BJ (cell line): Measurements from ENCODE around the gene IFITM10. TPM values are rescaled to one million over a fixed set of nuclear protein-coding genes. Genes with fewer than 3 reads are reported as not detected.

Experiments
- CTCF ChIA-PET: fragments of 350-600 bp; formaldehyde crosslinking; extraction: SDS; loops from one replicate; lab custom pipeline; 2021; ENCODE audit warnings: antibody characterized with exemption, inconsistent platforms; lab: Yijun Ruan, JAX
- POLR2A ChIA-PET: fragments of 300-600 bp; sonication (Branson Sonifier 250); formaldehyde crosslinking; extraction: SDS; loops from one replicate; lab custom pipeline; 2021; ENCODE audit warnings: antibody characterized with exemption; lab: Charles Lee
- DNase-seq: peaks from one replicate; pipeline ENCODE4 v3.0.0-alpha.2; 2011; ENCODE audit warnings: low read depth
- H3K27me3 ChIP-seq: 2 replicates; pipeline ENCODE4 v1.6.0; 2011; ENCODE audit warnings: low read length; ENCODE audit not compliant: control insufficient read depth, insufficient read depth
- H3K36me3 ChIP-seq: 2 replicates; pipeline ENCODE4 v1.5.1; 2011; ENCODE audit warnings: low read length; ENCODE audit not compliant: control insufficient read depth, insufficient read depth
- H3K4me3 ChIP-seq: 2 replicates; pipeline ENCODE4 v1.5.1; 2011; ENCODE audit warnings: low read depth, mild to moderate bottlenecking, control low read depth, low read length
- CTCF ChIP-seq: IDR thresholded peaks from 2 replicates; pipeline ENCODE4 v1.5.1; 2011; ENCODE audit warnings: low read depth, mild to moderate bottlenecking, control low read depth, inconsistent platforms, low read length, moderate library complexity; ENCODE audit not compliant: insufficient read depth
- polyA plus RNA-seq: library from polyadenylated mRNA; depleted of rRNA; stranded (reverse); fragments of >200 nt; gene quantifications from 2 replicates; pipeline ENCODE4 v1.2.3, GENCODE V29; 2011

The IFITM10 gene
- polyA plus RNA-seq, 1 experiment, result 0.22 TPM

GRCh38 chr11:1742869-1743584 is 7.4 kb downstream of the IFITM10 start:
- Histone ChIP-seq H3K27me3 (peaks cover 4% of the 10 kb centered on the region), H3K4me3 (no peak overlapping the region), H3K36me3 (no peaks in the 10 kb centered on the region)
- POLR2A ChIA-PET, result no interaction called here
- TF ChIP-seq CTCF, result no peak
- CTCF ChIA-PET, result no interaction called here
- no peak for DNase-seq

DNA sequence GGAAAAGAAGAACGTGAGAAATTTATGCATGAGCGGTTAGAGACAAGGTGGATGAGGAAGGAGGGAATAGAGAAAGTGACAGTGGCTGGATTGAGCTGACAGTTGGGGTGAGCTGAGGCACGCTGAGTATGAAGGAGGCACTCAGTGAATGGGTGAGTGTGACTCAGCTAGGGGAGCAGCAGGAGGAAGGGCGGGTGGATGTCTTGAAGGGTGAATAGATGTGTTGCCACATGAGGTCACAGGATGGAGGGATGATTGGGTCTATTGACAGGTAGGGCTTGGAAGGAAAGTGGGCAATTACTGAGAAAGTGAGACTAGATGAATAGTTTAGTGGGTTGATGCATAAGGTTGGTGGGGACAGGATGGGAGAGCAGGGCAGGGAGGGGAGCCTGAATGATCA is 8.0 kb downstream of the IFITM10 start:
- no peak overlapping the region for H3K4me3 ChIP-seq
- ChIA-PET POLR2A (no interaction called here), CTCF (no interaction called here)
- no peak for TF ChIP-seq CTCF
- peaks cover 4% of the 10 kb centered on the region for H3K27me3 ChIP-seq
- H3K36me3 ChIP-seq, result no peaks in the 10 kb centered on the region
- no peak for DNase-seq

GRCh38 chr11:1741741-1742140 is 8.7 kb downstream of the IFITM10 start:
- POLR2A ChIA-PET, result no interaction called here
- H3K4me3 ChIP-seq, result no peak overlapping the region
- no peak for DNase-seq
- TF ChIP-seq CTCF, result no peak
- CTCF ChIA-PET, result no interaction called here
- H3K36me3 ChIP-seq, result no peaks in the 10 kb centered on the region
- H3K27me3 ChIP-seq, result peaks cover 4% of the 10 kb centered on the region

- Histone ChIP-seq H3K4me3 (no peak overlapping the region), H3K36me3 (no peaks in the 10 kb centered on the region), H3K27me3 (peaks cover 4% of the 10 kb centered on the region)
- no peak for DNase-seq
- ChIA-PET POLR2A (no interaction called here), CTCF (no interaction called here)
- TF ChIP-seq CTCF, result no peak
Measured at GRCh38 chr11:1740786-1741530, 9.4 kb downstream of the IFITM10 start.

DNA sequence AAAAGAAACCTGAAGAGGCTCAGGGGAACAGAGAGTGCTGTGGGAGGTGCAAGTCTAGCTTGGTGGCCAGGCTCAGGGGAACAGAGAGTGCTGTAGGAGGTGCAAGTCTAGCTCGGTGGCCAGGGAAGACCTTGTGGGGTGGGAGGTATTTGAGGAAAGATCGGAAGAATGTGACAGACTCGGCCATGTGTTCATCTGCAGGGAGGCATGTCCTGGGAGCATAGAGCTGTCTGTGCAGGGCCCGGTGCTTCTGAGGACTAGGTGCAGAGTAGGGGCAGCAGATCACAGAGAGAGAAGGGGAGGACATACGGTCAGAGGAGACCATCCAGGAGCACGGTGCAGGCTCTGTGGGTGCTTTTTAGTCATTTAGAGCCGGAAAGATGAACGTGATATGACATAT is 10.8 kb downstream of the IFITM10 start:
- Histone ChIP-seq H3K27me3 (peaks cover 3% of the 10 kb centered on the region), H3K4me3 (no peak overlapping the region), H3K36me3 (no peaks in the 10 kb centered on the region)
- no peak for DNase-seq
- POLR2A ChIA-PET, result no interaction called here
- CTCF ChIA-PET, result interaction anchor here (1.7 kb wide), 1 partner anchor 94 kb away, joined by 4 read pairs; no protein-coding TSS in a partner anchor
- TF ChIP-seq CTCF, result no peak
